Limb (tissue), 2 donors: Measurements from ENCODE around the gene NHSL2.

ENCODE experiments used
- DNase-seq, 2 donors: peaks; one replicate each; pipeline ENCODE4 v3.0.0-alpha.2; 2016; ENCODE audit errors: extremely low spot score in 2 of 2

Gene NHSL2

DNA sequence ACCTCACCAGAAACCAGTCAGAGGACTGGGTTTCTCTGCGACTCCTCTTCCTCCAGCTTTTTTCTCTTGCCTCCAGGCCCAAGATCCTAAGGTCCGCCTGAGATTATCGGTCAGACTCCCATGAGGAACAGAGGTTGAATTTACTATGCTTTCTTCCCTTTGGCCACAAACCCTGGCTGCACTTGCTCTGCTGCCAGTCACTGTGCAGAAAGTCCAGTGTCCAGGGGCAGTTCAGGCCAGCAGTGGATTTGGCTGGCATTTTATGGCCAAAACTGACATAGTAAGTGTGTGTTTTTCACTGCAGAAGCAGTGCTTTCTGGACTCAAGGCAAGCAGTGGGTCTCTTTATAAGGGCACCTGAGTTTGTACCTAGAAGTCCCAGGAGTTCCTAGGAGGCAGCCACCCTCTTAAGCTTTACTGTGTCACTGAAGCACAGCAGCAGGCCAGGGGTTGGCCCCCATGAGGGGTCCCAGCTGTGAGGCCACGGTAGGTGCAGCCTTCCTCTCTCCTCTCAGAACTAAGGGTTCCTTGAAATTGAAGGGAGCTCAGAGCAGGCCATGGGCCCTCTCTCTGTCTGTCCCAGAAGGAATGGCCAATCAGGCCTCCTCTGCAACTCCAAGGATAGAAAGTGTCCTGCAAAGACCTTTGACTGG lies 217.7 kb downstream of the NHSL2 start:
- DNase-seq: no peak

DNA sequence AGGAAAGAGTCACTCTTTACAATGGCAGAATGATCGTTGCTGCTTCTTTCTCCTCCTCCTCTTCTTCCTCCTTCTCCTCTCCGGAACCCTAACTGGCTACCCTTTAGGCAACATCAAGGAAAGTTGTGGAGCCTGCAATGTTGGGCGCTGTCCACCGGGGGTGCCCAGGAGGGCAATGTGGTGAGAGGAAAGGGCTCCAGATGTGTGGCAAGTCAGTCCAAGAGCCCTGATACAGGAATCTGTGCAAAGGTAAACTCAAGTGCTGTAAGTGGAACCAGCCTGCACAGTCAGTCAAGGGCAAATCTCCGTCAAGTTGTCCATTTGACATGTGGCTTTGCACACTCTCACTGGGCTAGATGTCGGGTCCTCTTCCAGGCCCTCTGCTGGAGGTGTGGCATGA lies 218.2 kb downstream of the NHSL2 start:
- DNase-seq: no peak

- DNase-seq: no peak
Observed at GRCh38 chrX:72129661-72130060, 219.0 kb downstream of the NHSL2 start.

DNA sequence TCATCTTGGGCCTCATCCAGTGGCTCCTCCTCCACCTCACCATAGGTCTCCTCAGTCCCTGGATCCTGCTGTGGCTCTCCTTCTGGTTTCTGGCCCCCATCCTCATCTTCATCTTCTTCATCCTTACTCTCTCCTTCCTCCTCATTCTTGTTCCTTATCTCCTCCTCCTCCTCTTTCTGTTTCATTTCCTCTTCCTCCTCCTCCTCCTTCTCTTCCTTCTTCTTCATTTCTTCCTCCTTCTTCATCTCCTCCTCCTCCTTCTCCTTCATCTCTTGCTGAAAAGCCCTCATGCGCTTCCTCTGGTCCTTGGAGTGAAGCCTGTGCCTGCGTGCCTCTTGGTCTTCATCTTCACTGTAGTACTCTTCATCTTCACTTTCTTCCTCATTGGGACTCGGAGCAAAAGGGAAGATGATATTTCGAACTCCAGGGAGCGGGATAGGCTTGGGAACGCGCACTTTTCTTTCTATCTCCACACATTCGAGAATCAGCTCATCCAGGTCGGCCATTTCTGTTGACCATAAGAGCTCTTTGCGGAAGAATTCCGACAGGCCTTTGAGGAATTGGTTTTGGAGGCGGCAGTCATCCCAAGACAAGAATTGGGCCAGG lies 219.6 kb downstream of the NHSL2 start:
- DNase-seq: no peak

DNA sequence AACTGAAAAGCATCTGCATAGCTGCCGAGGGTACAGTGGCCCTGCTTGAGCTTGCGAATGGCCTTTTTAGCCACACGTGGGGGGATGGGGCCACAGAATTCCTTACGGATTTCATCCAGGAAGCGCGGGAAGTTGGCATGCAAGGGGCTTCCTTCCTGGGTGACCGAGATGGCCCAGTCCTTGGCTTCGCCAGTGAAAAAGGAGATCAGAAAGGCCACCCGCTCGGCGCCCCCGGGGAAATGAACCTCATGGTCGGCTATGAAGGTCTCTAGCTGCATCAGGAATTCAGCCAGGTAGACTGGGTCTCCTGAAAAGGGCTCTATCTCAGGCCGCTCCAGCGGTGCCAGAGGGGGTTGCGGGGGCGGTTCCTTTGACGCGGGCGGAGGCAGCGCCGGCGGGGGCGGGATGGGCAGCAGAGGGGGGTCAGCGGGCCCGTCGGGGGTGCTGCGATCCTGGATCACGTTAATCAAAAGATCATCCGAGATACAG lies 220.2 kb downstream of the NHSL2 start:
- no peak for DNase-seq

DNA sequence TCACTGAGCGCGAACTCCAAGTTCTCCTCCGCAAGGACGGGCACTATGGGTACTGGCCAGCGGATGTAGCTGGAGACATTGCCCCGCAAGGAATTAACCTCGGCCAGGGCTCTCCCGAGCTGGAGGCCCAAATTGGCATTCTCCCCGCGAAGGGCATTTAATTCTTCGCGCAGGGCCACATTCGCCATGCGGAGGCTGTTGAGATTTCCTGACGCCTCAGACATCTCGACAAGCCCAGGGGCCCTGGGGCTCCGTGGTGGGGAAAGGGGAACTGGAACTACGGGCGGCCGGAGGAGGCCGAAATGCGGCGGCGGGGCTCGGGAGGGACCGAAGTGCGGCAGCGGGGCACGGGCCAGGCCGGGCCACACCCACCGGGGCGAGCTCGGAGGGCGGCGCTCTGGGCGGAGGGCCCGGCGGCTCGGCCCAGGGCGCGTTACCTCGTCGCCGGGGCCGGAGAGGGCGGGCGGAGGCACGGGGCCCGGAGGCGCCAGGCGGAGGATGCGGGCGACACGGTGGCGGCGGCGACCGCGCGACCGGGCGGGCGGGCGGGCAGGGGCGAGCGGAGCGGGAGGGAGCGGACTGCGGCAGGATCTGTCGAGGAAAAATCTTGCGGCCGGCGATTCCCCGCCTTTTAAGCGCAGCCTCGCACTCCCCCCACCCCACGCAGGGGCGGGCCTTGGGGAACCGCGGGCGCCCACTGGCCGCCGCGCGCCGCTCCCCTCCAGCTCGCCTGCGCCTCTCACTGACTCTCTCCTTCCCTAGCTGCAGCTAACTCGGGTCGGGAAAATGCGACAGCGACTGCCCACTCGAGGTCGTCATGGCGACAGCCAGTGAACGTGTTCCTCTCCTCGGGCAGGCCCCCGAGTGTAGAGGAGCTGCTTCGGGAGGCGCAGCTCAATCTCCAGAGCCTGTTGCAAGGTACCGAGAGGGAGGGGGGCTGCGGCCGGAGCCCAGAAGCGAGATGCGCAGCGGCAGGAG lies 221.0 kb downstream of the NHSL2 start, which contains the start of gene RTL5:
RTL5 (minus strand) TSS at position 599 of the 978 bp plus-strand sequence.
- DNase-seq: peak; percentile 77 to 87

GRCh38 chrX:72132456-72132855 lies 221.8 kb downstream of the NHSL2 start:
- DNase-seq: no peak

- DNase-seq: no peak
Observed at GRCh38 chrX:72133851-72134546, 223.4 kb downstream of the NHSL2 start.

DNA sequence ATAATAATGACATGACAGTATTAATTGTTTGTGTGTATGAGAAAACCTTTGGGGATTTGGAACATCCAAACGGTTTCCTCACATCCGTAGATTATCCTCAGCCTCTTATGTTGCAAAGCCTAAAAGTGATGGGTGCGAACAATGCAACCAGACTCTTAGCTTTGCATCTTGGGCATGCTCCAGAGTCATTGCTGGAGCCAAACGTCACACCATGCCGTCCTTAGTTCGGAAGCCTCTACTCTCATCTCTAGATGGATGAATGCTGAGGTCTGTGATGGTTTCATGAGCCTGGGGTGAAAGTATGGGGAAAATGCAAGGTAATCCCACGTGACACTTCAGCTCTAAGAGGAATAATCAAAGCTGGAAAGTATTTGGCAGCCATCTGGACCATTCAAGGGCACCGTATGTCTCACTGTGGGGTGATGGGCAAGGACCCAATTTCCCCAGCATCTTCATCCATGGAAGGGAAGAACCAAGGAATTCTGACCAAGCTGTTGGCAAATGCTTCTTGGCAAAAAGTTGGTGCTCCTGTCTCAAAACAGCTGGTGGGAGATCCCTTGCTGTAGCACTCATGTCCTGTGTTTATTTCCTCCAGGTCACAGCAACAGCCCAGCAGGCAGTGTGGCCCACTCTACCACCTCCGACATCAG lies 227.3 kb downstream of the NHSL2 start:
- DNase-seq: no peak

- DNase-seq: no peak
Observed at GRCh38 chrX:72139538-72139937, 228.9 kb downstream of the NHSL2 start.

DNA sequence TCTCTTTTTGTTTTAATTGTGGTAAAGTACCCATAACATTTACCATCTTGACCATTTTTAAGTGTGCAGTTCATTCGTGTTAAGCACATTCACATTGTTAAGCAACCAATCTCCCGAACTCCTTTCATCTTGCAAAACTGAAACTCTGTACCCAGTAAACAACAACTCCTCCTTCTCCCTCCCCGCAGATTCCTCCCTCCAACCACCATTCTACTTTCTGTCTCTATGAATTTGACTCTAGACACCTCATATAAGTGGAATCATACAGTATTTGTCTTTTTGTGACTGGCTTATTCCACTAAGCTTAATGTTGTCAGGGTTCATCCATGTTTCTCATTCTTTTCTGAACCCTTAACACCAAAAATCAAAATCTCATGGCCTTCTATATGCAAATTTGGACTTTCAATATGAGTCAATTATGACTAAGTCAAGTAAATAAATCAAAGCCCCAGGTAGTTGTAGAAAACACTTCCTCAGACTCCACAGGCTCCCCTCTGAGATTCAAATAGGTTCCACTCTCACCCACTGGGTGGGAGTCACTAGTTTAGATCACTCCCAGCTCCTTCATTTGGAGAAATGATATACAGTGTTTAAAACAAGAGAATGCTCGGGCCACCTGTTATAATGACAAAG lies 230.8 kb downstream of the NHSL2 start:
- no peak for DNase-seq

GRCh38 chrX:72142094-72142793 lies 231.6 kb downstream of the NHSL2 start:
- DNase-seq: peak; percentile 56 to 58

GRCh38 chrX:72142794-72143608 lies 232.4 kb downstream of the NHSL2 start:
- no peak for DNase-seq

- DNase-seq: no peak
Observed at GRCh38 chrX:72143609-72143907, 232.9 kb downstream of the NHSL2 start.

- DNase-seq: no peak
Observed at GRCh38 chrX:72145181-72145580, 234.5 kb downstream of the NHSL2 start.

- no peak for DNase-seq
Observed at GRCh38 chrX:72146527-72146926, 235.9 kb downstream of the NHSL2 start.

GRCh38 chrX:72158773-72159172 lies 248.1 kb downstream of the NHSL2 start:
- no peak for DNase-seq

DNA sequence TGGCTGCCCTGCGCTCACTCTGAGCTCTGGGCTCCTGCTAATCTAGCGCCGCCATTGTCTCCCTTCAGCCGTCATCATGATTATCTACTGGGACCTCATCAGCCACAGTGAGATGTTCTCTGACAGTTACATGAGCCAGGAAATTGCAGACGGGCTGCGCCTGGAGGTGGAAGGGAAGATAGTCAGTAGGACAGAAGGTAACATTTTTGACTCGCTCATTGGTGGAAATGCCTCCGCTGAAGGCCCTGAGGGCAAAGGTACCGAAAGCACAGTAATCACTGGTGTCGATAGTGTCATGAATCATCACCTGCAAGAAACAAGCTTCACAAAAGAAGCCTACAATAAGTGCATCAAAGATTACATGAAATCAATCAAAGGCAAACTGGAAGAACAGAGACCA lies 249.1 kb downstream of the NHSL2 start:
- no peak for DNase-seq

DNA sequence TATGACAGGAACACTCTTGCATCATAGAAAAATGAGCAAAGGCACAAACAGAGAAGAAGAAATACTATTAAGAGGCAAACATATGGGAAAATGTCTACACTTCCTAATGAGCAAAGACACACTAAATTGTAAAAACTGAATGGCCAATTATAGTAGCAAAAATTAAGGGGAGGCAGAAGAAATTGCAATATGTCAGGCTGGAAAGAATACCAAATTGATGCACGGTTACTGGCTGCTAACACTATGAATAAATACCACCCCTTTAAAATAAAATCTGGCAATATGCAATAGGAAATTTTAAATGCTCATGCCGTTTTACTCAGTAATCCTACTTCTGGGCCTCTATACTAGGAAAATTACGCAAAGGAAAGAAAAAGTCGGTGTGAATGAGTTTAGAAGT lies 254.9 kb downstream of the NHSL2 start:
- no peak for DNase-seq
